Retinal pigment epithelial cell (primary cell): ENCODE results near the gene YPEL5.

Source experiments
- DNase-seq: peaks from one replicate; pipeline ENCODE4 v3.0.0-alpha.2; 2010; ENCODE audit warnings: low read depth
- H3K4me3 ChIP-seq: 2 replicates; pipeline ENCODE4 v1.5.1; 2011; ENCODE audit warnings: mild to moderate bottlenecking, low read length, control low read depth, moderate library complexity
- TF ChIP-seq, protein P1 (sequence below): conservative IDR thresholded peaks from 2 replicates; pipeline ENCODE4 v1.5.1; 2011; ENCODE audit warnings: low read depth, low read length, control low read depth, inconsistent platforms

YPEL5 gene

DNA sequence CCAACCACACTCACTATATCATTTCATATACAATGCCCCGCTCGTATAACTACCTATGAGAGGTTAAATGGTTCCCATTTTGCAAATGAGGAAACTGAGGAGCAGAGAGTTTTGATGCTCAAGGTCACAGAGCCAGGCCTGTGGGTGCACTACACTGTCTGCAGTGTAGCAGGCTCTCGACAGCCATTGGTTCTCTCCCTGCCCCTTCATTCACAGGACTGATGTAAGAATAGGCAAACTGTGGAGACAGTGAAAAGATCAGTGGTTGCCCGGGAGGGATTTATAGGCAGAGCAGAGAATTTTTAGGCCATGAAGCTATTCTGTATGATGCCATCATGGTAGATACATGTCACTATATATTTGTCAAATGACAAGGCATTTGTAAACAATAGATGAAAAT lies 45.5 kb downstream of the YPEL5 start:
- DNase-seq, result no peak
- H3K4me3 ChIP-seq, result no peak overlapping the region
- TF ChIP-seq, protein P1, sequence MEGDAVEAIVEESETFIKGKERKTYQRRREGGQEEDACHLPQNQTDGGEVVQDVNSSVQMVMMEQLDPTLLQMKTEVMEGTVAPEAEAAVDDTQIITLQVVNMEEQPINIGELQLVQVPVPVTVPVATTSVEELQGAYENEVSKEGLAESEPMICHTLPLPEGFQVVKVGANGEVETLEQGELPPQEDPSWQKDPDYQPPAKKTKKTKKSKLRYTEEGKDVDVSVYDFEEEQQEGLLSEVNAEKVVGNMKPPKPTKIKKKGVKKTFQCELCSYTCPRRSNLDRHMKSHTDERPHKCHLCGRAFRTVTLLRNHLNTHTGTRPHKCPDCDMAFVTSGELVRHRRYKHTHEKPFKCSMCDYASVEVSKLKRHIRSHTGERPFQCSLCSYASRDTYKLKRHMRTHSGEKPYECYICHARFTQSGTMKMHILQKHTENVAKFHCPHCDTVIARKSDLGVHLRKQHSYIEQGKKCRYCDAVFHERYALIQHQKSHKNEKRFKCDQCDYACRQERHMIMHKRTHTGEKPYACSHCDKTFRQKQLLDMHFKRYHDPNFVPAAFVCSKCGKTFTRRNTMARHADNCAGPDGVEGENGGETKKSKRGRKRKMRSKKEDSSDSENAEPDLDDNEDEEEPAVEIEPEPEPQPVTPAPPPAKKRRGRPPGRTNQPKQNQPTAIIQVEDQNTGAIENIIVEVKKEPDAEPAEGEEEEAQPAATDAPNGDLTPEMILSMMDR, result no peak

DNA sequence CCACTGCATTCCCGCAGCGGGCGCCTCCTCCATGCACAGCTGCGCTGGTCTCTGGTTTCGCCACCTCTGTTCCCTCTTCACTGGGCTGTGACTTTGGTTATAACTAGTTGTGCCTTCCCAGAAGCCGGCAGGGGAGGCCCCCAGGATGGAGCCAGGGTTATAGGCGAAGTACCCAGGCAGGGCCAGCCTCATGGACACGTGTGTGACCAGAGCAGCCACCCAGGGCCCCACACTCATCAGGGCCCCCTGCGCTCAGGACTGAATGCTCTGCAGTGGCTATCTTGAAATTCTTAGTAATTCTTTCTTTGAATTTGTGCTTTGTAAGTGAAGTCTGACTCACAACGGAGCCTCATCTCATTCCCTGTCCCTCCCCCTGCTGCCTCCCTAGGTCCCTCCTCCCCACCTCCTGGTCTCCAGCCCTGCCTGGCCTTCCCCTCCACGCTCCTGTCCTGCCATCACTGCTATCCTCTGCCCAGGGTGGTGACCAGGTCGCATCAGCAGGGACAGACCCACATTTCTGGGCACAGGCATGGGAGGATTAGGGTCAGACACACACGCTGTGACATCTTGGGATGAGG lies 46.4 kb downstream of the YPEL5 start:
- TF ChIP-seq, protein P1, result no peak
- no peak overlapping the region for H3K4me3 ChIP-seq

DNA sequence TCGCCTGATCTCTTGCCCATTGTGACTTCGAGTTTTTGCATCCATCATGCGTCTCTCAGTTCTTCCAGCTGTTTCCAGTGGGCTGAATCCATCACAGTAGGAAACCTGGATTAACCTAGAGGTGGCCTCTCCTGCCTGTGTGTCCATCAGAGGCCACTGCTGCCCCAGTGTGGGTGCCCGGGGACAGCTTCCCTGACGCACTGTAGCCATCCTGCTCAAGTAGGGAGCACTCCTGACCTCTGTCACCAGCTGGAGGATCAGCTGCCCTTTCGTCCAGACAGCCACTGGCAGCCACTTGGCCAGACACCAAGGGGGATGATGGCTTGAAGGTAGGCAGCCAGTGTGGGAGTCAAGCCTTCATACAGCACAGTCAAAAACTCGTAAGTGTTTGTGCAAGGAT lies 47.6 kb downstream of the YPEL5 start:
- DNase-seq, result no peak
- H3K4me3 ChIP-seq, result no peak overlapping the region
- TF ChIP-seq, protein P1, result no peak

More for the DNA sequence above, 46.4 kb downstream of the YPEL5 start:
- no peak for DNase-seq

DNA sequence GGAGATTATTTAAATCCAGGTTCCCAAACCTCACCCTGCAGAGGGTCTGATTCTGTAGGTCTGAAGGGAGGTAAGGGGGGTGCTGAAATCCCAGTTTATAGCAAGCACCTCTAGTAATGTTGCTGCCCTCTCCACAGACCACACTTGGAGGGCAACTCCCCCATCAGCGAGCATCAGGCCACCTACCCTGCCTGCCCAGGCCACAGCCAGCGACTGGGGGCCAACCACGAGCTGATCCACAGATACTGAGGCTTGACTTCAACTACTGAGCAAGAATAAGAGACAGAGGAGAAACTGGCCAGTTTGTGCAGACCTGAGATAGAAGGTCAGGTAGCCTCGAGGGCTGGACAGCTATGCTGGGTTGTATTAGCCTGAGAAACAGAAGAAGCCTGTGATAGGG lies 48.2 kb downstream of the YPEL5 start:
- TF ChIP-seq, protein P1, result no peak
- DNase-seq, result no peak
- H3K4me3 ChIP-seq, result no peak overlapping the region

DNA sequence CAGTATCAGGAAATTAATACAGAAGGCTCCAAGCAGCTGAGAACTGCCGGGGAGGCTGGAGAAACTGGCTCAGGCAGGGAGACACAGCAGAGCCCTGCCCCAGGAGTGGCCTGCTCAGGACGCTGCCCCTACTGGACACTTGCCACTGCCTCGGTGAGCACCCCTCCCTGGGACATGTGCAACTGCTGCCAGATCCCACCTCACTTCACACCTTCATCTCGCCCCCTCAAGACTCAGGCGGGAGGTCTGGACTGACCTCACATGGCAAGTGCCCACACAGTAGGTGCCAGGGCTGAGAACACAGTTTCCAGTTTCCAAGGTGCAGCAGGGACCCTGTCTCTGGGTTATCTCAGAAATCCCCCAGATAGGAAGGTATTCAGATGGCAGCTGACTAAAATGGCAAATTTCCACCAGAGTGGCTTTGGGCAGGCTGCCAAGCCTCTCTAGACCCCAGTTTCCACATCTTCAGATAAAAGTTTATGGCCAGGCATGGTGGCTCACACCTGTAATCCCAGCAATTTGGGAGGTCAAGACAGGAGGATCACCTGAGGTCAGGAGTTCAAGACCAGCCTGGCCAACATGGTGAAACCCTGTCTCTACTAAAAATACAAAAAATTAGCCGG lies 50.9 kb downstream of the YPEL5 start:
- no peak for DNase-seq
- TF ChIP-seq, protein P1, result peak; percentile 28
- no peak overlapping the region for H3K4me3 ChIP-seq

DNA sequence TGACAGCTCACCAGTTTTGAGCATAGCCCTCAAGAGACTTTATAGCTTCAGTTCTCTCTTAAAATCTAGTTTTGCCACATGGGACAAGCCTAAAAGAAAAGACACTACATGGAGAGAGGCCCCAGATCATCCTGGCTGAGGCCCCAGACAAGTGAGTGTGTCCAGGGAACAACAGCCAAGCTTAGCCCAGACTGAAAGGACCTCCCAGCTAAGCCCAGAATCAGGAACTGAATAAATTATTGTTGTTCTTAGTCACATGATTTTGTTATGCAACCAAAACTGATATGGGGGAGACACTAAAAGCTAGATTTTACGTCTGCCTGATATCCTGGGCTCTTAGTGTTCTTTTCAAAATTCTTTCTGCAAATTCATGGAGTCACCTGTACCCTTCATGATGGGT lies 55.2 kb downstream of the YPEL5 start:
- H3K4me3 ChIP-seq, result no peak overlapping the region
- TF ChIP-seq, protein P1, result no peak
- DNase-seq, result no peak

DNA sequence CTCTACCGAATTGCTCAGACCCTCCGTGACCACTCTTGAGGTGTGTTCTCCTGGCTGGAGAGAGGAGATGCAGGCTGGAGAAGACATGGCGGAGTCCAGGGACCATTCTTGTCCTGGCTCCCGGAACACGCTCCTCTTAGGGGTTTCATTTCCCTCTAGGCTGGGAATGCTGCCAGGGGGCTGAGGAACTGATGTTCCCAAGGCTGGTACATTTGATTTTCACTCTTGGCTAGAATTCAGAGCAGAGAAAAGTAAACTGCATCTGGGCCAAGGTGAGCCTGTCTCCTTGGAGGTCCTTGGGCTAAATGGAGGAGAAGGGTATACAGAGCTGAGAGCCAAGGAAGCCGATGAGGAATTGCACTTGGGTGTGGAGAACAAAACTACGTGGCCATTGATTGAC lies 56.3 kb downstream of the YPEL5 start:
- H3K4me3 ChIP-seq, result no peak overlapping the region
- DNase-seq, result no peak
- TF ChIP-seq, protein P1, result no peak
